ENCODE data around the gene GRB10.
"Not testable (repeated sequence)": the region's sequence is repeated elsewhere in the genome, so short reads cannot be mapped to it uniquely, and the experiment has no call there.

Gene GRB10

GRCh38 chr7:50564640-50565558 is 217.8 kb downstream of the GRB10 start, which contains the start of gene DDC:
Gene DDC (minus strand): TSS chr7:50565405. CDS start chr7:50544085, 21,320 bp downstream.
- FAIRE-seq = no peak

- no peak for FAIRE-seq
Measured at GRCh38 chr7:50564171-50564570, 218.5 kb downstream of the GRB10 start.

DNA sequence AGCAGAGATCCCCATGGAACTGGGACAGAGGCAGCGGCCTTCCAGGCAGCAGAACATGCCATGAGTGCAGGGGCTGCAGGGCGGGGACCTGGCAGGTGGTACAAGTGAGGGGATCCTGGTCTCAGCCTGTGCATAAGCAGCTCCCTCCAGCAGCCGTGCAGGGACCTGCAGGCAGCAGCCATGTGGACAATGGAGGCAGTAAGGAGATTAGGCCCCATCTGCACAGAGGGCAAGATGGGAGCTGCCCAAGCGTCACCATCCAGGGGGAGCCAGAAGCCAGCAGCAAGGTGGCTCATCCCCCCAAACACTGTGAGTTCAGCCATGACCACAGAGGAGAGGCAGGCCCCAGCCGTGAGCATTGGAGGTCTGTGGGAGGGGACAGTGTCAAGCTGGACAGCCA is 220.6 kb downstream of the GRB10 start:
- no peak for FAIRE-seq

DNA sequence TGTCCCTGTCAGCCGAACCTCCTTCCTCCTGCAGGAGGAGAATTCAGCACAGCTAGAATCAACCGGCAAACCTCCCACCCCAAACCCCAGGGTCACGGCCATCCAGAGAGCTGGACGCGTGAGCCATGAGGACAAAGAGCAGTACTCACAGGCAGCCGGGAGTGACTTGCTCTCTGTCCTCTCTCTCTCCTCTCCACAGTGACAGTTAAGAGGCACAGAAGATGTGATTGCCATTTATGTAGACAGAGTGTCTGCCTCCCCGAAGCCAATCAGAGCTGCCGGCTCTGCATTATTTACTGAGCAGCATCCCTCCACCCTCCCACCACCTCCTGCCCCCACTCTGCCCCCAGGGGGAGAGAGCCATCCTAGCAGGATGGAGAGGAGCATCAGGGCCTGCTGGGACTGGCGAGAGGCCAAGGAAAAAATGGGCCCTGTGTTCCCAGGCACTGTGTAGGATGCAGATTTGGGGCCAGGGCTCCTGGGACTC is 221.8 kb downstream of the GRB10 start:
- no peak for FAIRE-seq

GRCh38 chr7:50559881-50560280 is 222.8 kb downstream of the GRB10 start:
- no peak for FAIRE-seq

DNA sequence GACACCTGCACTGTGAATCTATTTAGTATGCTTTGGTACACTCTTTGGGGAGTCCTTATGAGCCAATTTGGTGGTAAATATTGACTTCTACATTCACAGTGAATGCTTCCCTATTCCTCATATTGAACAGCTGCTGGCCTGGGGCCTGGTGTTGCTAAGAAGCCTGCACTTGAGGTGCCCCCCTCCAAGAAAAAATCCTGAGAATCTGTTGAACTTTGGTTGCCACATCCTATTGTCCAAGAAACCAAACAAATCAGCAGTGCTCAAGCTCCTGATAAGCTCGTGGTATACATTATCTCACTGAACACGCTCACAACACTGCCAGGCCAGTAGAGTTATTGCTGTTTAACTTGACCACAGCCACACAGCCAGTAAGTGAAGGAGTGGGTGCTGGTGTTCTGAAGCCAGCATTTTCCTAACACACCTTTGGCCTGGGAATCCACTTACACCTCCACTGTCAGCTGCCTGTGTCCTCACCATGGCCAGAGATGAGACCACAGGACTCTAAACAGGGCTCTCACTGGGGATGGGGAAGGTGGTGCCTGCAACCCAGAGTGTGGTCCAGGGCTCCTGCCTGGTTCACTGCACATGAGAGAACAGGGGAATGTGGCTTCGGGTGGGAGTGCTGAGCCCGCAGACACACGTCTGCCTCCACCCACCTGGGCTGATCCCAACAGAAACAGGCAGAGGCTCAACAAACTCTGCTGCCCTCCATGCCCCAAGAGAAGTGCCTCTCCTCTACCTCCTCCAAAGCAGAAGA is 224.2 kb downstream of the GRB10 start:
- no peak for FAIRE-seq

GRCh38 chr7:50557099-50557498 is 225.6 kb downstream of the GRB10 start:
- FAIRE-seq = no peak

DNA sequence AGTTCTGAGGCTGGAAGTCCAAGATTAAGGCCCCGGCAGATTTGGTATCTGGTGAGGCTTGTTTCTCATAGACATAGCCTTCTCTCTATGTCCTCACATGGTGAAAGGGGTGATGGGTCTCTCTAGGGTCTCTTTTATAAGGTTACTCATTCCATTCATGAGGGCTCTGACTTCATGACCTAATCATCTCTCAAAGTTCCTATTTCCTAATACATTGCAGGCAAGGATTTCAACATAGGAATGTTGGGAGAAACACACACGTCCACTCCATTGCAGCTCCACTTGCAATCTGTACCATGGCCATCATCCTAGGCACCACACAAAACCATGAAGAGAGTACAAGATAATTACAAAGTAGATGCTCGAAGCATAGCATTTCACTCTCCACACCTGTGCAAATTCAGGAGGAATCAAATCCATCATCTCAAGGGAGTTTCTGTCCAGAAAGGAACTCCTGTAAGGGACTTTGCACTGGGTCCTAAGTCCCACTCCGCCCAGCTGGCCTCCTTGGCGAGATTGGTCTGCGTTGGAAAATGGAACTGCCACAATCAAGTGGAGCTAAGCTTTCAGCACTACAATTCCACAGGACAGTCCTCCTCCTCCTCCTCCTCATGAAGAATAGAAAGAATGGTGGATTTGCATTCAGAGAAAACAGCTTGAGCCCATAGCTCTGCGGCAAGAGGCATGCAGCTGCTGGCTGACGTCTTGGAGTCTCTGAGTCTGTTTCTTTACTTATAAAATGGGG is 226.3 kb downstream of the GRB10 start:
- FAIRE-seq = no peak

DNA sequence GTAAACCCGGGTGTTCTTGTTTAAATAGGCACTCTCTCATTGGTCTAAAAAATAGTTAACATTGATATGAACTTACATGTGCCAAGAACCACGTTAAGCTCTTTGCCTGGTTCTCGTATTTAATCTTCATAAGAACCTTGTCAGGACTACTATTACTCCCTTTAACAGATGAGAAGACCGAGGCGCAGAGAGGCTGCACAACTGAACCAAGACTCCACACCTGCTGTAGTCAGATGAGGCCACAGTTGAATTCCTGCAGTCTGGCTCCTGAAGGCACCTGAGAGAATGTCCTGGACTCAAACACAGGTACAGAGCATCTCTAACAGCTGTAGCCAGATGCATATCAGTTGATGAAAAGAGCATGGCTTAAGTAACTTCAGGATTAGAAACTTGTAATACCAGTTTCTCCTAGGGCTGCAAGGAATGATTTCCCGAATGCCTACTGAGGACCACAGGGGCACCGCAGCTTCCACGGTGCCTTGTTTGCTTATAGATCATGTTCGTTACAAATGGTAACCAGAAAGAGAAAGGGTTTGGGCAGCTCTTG is 227.0 kb downstream of the GRB10 start:
- FAIRE-seq = no peak

DNA sequence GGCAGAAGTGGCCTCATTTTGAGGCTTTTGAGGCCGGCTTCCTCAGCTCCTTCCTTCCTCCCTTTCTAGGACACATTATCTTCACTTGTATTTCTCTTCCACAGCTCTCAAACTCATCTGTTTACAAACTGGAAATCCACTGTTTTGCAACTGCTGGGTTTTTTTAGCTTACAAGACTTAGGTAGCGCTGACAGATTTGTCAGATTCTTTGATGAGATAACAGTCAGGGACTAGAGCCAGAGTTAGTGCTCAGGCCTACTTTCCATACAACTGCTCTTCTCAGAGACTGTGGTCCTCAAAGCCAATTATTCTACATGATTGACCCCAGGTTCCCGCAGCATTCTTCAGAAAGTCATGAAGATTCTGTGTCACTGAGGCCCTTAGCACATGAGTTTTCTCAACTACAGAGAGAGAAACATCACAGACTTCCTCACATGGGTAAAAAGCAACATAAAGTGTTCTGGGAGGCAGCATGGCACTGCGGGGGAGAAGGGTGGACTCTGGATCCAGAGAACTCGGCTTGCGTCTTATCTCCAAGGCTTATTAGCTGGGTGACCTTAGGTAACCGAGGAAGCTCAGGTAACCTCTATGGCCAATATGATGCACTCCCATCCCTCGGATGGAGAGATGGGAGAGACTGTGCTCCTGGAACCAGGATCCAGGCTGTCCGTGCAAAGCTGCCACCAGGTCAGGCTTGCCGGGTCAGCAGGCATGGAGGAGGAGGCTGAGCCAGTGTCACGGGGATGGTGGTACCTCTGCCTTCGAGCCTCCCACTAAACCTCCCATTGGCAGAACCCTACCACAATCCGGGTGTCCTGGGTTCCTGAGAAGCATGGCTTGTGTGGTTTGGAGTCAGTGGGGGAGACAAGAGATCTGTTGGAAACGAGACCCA is 228.0 kb downstream of the GRB10 start:
- no peak for FAIRE-seq

DNA sequence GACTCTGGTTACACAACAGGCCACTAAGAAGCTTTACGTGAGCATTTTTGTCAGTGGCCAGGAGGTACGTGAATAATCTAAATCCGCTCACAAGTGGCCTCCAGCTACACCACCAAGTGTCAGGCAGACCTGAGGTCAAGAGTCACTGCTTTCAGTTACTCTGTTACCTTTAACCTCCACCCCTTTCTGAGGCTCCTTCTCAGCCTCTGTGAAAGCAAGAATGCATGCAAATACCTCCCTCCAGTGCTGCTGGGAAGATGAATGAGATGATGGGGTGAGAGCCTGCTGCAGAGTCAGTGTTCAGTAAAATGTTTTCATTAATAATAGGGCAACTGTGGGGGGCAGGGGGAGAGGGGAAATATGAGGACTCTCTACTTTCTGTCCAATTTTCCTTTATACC is 228.7 kb downstream of the GRB10 start:
- no peak for FAIRE-seq

- FAIRE-seq = no peak
Measured at GRCh38 chr7:50552921-50553320, 229.8 kb downstream of the GRB10 start.

- FAIRE-seq = no peak
Measured at GRCh38 chr7:50552139-50552538, 230.6 kb downstream of the GRB10 start.

DNA sequence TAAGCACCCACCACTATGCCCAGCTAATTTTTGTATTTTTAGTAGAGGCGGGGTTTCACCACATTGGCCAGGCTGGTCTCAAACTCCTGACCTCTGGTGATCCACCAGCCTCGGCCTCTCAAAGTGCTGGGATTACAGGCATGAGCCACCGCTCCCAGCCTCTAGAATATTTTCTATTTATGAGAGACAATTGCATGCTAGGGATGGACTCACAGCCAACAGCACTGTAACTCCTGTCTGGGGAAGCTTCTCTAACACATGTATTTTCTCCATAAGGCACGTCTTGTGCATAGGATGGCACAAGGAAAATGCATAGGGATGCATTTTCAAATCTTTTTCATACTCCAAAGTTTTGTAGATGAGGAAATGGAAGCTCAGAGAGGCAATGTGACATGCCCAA is 237.1 kb downstream of the GRB10 start:
- not testable (repeated sequence) for FAIRE-seq

DNA sequence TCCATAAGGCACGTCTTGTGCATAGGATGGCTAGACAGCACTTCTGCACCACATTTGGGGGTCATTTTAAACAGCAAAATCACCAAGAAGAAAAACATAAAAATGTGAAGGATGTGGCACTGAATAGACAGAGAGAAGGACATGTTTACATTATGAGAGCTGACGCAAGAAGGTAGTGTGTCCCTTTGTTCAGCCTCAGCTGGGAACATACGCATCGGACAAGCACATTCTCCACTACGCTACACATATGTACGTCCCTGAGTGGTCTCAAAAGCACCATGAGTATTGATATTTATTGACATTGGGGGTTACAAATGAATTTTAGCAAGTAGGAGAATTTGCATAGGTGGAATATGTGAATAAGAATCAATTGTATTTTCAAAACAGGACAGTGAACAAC is 237.7 kb downstream of the GRB10 start:
- no peak for FAIRE-seq

GRCh38 chr7:50543776-50544442 is 238.8 kb downstream of the GRB10 start:
- no peak for FAIRE-seq

- FAIRE-seq = no peak
Measured at GRCh38 chr7:50542132-50542531, 240.6 kb downstream of the GRB10 start.

GRCh38 chr7:50540785-50541579 is 241.7 kb downstream of the GRB10 start:
- no peak for FAIRE-seq

Measured in A204.1 (cell line).